NB4 (cell line): ENCODE measurements around the gene IGSF23.

Experiments
- DNase-seq: peaks from one replicate; pipeline ENCODE4 v3.0.0; 2010; ENCODE audit warnings: low read depth
- H3K4me3 ChIP-seq: one replicate; pipeline ENCODE4 v1.5.1; 2011; ENCODE audit warnings: mild to moderate bottlenecking, low read depth, low read length, moderate library complexity
- MYC ChIP-seq: IDR thresholded peaks from 2 replicates; pipeline ENCODE4 v1.6.1; 2011; ENCODE audit warnings: low read depth, low read length
- POLR2A ChIP-seq: IDR thresholded peaks from 2 replicates; pipeline ENCODE4 v1.6.1; 2011; ENCODE audit warnings: mild to moderate bottlenecking; ENCODE audit not compliant: insufficient read length; ENCODE audit errors: extremely low read depth
- TF ChIP-seq, protein P1 (sequence below): IDR thresholded peaks from one replicate; pipeline ENCODE4 v1.5.1; 2012; ENCODE audit warnings: low read depth, low read length
- TF ChIP-seq, protein P2 (sequence below): IDR thresholded peaks from 2 replicates; pipeline ENCODE4 v1.6.1; 2011; ENCODE audit warnings: low read depth, low read length

Gene IGSF23

DNA sequence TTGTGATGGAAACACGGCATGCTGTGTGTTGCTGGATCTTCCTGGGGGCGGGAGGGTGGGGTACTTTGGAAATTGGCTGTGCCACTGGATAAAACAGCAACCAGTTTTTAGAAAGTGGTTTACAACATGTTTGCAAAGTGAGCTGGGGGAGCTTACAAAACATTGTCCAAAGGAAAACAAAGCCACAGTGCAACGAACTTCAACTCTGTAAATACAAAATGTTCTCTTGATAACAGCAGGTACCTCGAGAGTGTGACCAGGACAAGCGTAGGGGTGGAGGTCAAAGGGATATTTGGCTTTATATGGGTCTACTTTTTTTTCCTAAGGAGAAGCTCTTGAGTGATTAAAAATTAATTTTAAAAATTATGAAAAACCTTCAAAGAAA, 2.5 kb downstream of the IGSF23 start:
- DNase-seq: no peak
- no peak overlapping the region for H3K4me3 ChIP-seq

DNA sequence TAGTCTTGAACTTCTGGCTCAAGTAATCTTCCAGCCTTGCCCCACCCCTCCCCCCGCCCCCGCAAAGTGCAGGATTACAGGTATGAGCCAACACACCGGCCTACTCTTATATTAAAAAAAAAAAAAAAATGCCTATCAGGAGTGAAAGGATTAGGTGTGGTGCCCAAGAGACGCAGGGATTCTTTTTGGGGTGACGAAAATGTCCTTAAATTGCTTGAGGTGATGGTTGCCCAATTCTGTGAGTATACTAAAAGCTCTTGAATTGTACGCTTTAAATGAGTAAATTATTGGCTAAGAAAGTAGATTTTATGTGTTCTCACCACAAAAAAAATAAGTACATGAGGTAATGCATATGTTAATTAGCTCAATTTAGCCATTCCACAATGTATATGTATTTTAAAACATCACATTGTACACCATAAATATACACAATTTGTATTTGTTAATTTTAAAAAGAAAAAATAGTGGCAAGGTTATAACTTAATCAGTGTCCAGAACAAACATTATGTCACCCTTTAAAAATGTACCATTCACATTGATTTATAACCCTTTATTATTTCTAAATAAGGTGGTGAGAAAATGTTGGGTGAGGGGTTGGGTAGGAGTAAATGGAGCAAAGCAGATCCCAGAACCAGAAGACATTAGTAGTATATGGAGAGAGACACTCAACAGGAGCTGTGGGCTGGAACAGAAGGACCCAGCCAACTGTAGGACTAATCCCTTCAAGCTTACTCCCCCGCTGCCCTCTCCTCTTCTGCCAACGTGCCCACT, 3.9 kb downstream of the IGSF23 start:
- TF ChIP-seq, protein P1, sequence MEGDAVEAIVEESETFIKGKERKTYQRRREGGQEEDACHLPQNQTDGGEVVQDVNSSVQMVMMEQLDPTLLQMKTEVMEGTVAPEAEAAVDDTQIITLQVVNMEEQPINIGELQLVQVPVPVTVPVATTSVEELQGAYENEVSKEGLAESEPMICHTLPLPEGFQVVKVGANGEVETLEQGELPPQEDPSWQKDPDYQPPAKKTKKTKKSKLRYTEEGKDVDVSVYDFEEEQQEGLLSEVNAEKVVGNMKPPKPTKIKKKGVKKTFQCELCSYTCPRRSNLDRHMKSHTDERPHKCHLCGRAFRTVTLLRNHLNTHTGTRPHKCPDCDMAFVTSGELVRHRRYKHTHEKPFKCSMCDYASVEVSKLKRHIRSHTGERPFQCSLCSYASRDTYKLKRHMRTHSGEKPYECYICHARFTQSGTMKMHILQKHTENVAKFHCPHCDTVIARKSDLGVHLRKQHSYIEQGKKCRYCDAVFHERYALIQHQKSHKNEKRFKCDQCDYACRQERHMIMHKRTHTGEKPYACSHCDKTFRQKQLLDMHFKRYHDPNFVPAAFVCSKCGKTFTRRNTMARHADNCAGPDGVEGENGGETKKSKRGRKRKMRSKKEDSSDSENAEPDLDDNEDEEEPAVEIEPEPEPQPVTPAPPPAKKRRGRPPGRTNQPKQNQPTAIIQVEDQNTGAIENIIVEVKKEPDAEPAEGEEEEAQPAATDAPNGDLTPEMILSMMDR: no peak
- TF ChIP-seq POLR2A (no peak), MYC (no peak)
- TF ChIP-seq, protein P2, sequence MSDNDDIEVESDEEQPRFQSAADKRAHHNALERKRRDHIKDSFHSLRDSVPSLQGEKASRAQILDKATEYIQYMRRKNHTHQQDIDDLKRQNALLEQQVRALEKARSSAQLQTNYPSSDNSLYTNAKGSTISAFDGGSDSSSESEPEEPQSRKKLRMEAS: no peak
- no peak for DNase-seq
- H3K4me3 ChIP-seq: no peak overlapping the region

More for the DNA sequence above, 2.5 kb downstream of the IGSF23 start:
- TF ChIP-seq POLR2A: no peak
- TF ChIP-seq, protein P1: no peak
- TF ChIP-seq MYC: no peak
- TF ChIP-seq, protein P2: no peak

DNA sequence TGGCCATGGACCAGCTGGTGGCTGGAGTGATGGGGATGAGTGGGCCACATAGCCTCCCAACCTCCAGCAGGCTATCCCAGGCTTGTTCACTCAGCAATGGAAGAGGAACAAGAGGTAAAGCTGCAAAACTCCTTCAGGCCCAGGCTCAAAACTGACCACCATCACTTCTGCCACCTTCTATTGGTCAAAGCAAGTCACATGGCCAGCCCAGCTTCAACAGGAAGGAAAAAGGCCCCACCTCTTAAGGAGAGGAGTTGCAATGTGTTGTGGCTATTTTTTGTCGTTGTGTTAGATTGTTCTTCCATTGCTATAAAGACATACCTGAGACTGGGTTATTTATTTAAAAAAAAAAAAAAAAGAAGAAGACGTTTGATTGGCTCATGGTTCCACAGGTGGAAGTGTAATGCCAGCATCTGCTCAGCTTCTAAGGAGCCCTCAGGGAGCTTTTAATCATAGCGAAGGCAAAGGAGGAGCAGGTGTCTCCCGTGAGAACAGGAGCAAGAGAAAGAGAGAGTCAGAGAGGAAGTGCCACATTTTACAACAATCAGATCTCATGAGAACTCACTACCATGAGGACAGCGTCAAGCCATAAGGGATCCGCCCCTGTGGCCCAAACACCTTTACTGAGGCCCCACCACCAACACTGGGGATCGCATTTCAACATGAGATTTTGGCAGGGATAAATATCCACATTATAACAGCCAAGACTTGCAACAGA, 5.4 kb downstream of the IGSF23 start:
- DNase-seq: no peak
- H3K4me3 ChIP-seq: no peak overlapping the region
- TF ChIP-seq, protein P1: no peak
- TF ChIP-seq POLR2A: no peak
- TF ChIP-seq, protein P2: no peak
- no peak for TF ChIP-seq MYC

DNA sequence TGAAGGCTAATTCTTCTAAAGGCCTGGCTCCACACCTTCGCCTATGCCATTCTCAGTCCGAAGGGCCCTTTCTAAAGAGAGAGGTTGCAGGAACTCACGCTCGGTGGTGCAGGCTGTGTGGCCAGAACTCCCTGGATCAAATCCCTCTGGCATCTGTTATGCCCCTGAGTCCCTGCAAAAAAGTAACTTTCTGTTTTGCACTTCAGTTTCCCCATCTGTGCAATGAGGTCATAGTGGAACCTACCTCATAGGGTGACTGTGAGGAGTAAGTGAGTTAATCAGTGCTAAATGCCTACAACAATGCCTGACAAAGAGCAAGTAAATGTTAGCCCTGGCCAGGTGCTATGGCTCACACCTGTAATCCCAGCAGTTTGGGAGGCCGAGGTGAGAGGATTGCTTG, 7.3 kb downstream of the IGSF23 start:
- no peak overlapping the region for H3K4me3 ChIP-seq
- no peak for DNase-seq
- no peak for TF ChIP-seq MYC
- TF ChIP-seq, protein P1: no peak
- no peak for TF ChIP-seq POLR2A
- TF ChIP-seq, protein P2: no peak

DNA sequence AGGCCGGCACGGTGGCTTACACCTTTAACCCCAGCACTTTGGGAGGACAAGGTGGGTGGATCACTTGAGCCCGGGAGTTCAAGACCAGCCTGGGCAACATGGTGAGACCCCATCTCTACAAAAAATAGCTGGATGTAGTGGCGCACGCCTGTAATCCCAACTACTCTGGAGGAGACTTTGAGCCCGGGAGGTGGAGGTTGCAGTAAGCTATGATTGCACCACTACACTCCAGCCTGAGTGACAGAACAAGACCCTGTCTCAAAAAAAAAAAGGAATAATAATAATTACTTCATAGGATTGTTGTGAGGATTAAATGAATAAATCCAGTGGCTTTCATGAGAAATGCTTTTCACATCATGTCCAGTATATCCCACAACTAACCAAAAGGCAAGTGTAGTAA, 8.0 kb downstream of the IGSF23 start:
- TF ChIP-seq POLR2A (no peak), MYC (no peak)
- TF ChIP-seq, protein P2: no peak
- TF ChIP-seq, protein P1: no peak
- no peak for DNase-seq
- H3K4me3 ChIP-seq: no peak overlapping the region

DNA sequence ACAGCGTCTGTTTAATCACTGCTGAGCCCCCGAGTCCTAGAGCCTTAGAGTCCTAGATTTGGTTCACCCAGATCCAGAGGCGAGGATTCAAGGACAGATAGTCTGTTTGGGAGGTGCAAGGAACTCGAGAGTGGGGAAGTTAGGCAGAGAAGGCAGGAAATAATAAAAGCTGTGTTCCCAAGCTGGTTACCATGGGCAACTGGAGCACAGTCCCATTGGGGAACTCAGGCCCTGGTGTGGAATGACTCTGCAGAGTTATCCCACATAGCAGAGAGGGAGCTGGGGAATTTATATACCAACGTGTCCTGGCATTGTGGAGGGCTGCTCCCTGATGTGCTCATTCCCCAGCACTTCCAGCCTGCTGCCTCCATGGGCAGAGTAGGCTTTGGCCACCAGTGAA, 9.7 kb downstream of the IGSF23 start:
- peak; percentile 65 for DNase-seq

More for the DNA sequence above, 9.7 kb downstream of the IGSF23 start:
- TF ChIP-seq POLR2A: no peak
- TF ChIP-seq, protein P2: no peak
- TF ChIP-seq MYC: no peak
- TF ChIP-seq, protein P1: no peak
- no peak overlapping the region for H3K4me3 ChIP-seq
